Heart left ventricle (tissue), 16 donors: ENCODE data around the gene ADAMTSL1. TPM values are rescaled to one million over a fixed set of nuclear protein-coding genes. Genes with fewer than 3 reads are reported as not detected.

ENCODE experiments used
- ATAC-seq, 4 donors: fragments of 200-7000 bp; cut with Tn5 transposase; one replicate each; pipeline ENCODE4 v1.9.1; 2020 to 2022; ENCODE audit warnings: moderate library complexity in 4 of 4, mild to moderate bottlenecking in 3 of 4, moderate number of reproducible peaks in 1 of 4
- DNase-seq, 5 donors: peaks; one replicate each; pipeline ENCODE4 v3.0.0-alpha.2; 2020
- H3K27ac ChIP-seq, 12 donors: fragments of 200-600 bp; sonication (generic) in 4 of 12; one replicate each; pipeline versions ENCODE4 v1.5.0 to v1.8.0; 2016 to 2022; ENCODE audit warnings: mild to moderate bottlenecking in 2 of 12
- H3K27me3 ChIP-seq, 9 donors: fragments of 200-600 bp; sonication (generic) in 2 of 9; one replicate each; pipeline versions ENCODE4 v1.5.1 to v1.8.0; 2016 to 2022; ENCODE audit warnings: mild to moderate bottlenecking in 3 of 9
- H3K36me3 ChIP-seq, 9 donors: fragments of 200-600 bp; sonication (generic) in 2 of 9; one replicate each; pipeline versions ENCODE4 v1.5.0 to v1.8.0; 2018 to 2022; ENCODE audit warnings: mild to moderate bottlenecking in 2 of 9
- H3K4me1 ChIP-seq, 12 donors: fragments of 200-600 bp; sonication (generic) in 4 of 12; one replicate each; pipeline versions ENCODE4 v1.5.0 to v1.8.0; 2016 to 2022; ENCODE audit warnings: mild to moderate bottlenecking in 3 of 12
- H3K4me3 ChIP-seq, 12 donors: fragments of 200-600 bp; sonication (generic) in 4 of 12; one replicate each; pipeline versions ENCODE4 v1.5.0 to v1.8.0; 2017 to 2022; ENCODE audit warnings: mild to moderate bottlenecking in 9 of 12, moderate library complexity in 4 of 12
- H3K9me3 ChIP-seq, 12 donors: fragments of 200-600 bp; sonication (generic) in 4 of 12; one replicate each; pipeline versions ENCODE4 v1.5.0 to v1.8.0; 2016 to 2022; ENCODE audit warnings: mild to moderate bottlenecking in 1 of 12
- POLR2A ChIP-seq, 2 donors: fragments of 450-650 bp; IDR thresholded peaks; one replicate each; pipeline ENCODE4 v1.6.1; 2017; ENCODE audit warnings: antibody characterized with exemption in 2 of 2, mild to moderate bottlenecking in 2 of 2, moderate library complexity in 2 of 2
- WGBS, 4 donors: extraction: QIAGEN DNeasy Blood & Tissue Kit in 2 of 4; methylation state at CpG; one replicate each; pipeline versions ENCODE4 v1.1.5 to v1.1.7; 2013 to 2018; 5-methylcytosine and 5-hydroxymethylcytosine counted together
- intact Hi-C, 10 donors: fragments of 100-400 bp; cut with DNase I; formaldehyde crosslinking; loops; one replicate each; pipeline versions ENCODE4 v1.11.1 to v1.14.2; 2022
- polyA plus RNA-seq, 2 donors: library from polyadenylated mRNA; stranded (reverse); fragments of 200-250 nt; gene quantifications; one replicate each; pipeline ENCODE4 v1.2.3, GENCODE V29; 2013
- total RNA-seq, 9 donors: library from RNA; depleted of rRNA in 2 of 9; stranded (reverse); fragments of >200 nt in 2 of 9; fragmentation: NEBNext Ultra II Directional in 3 of 9; extraction: Animal tissue kit (Norgen Biotek cat#: 25700) in 3 of 9; gene quantifications; one replicate each; pipeline versions ENCODE4 v1.1.0 to v1.2.4, GENCODE V29; 2016 to 2023
- TF ChIP-seq, protein P1 (sequence below), 12 donors: fragments of 200-600 bp; sonication (generic) in 4 of 12; IDR thresholded peaks; one replicate each; pipeline versions ENCODE4 v1.5.0 to v1.8.0; 2018 to 2022; ENCODE audit warnings: antibody characterized with exemption in 12 of 12, mild to moderate bottlenecking in 5 of 12
- donor health status: ischemic (EF 13 %, LVEDD 7.1; RV severe dilation, severe dysfunction).
- donor health status: healthy with polysubstance abuse.
- donor health status: DM: no; HTN: yes; CAD: no.
- donor health status: DM: no; HTN: no; CAD: no.
- donor health status: ischemic (EF 25% LVEDD 6.9; RV normal size, moderate dysfunction).
- donor health status: ischemic (EF 25% LVEDD 5.7; RV mildly dilated, moderate dysfunction).
- donor health status: healthy.
- donor health status: DM: yes; HTN: yes; CAD: no.
- donor health status: ischemic (EF 35%, LVEDD 5.7; RV mildly dilated, moderate dysfunction).
- donor health status: nonischemic (EF 11% LVEDD 7.7; RV severe dilation, severe dysfunction).
- donor health status: DM: yes; HTN: yes; CAD: no.
- donor health status: PGD.
- donor health status: ischemic (EF 29% LVEDD 5.4; RV normal size, mild dysfunction).
- donor health status: nonischemic (EF 23%, LVEDD 6.1; RV moderate dilation, normal function).

The ADAMTSL1 gene
- total and polyA plus RNA-seq, 11 donors, result 0.46 to 4.7 (median 1.1) TPM

GRCh38 chr9:18726546-18726945 is 252.6 kb downstream of the ADAMTSL1 start:
- H3K4me1 ChIP-seq, result peaks cover 0 to 6% (median 0%) of the 10 kb centered on the region in 12 donors
- no peak overlapping the region for H3K4me3 ChIP-seq
- no peaks in the 10 kb centered on the region for H3K9me3 ChIP-seq
- intact Hi-C loops, result loop anchor here in 1 of 10 donors (10.0 kb wide), 1 partner anchor 248 kb away; no protein-coding TSS in a partner anchor
- H3K27ac ChIP-seq, result peak overlapping the region in 1 of 12 donors; percentile 8
- TF ChIP-seq, protein P1, sequence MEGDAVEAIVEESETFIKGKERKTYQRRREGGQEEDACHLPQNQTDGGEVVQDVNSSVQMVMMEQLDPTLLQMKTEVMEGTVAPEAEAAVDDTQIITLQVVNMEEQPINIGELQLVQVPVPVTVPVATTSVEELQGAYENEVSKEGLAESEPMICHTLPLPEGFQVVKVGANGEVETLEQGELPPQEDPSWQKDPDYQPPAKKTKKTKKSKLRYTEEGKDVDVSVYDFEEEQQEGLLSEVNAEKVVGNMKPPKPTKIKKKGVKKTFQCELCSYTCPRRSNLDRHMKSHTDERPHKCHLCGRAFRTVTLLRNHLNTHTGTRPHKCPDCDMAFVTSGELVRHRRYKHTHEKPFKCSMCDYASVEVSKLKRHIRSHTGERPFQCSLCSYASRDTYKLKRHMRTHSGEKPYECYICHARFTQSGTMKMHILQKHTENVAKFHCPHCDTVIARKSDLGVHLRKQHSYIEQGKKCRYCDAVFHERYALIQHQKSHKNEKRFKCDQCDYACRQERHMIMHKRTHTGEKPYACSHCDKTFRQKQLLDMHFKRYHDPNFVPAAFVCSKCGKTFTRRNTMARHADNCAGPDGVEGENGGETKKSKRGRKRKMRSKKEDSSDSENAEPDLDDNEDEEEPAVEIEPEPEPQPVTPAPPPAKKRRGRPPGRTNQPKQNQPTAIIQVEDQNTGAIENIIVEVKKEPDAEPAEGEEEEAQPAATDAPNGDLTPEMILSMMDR (IDR thresholded peaks at IDR 0.05), result no peak
- no peak for TF ChIP-seq POLR2A (IDR thresholded peaks at IDR 0.05)
- 60 to 63% (median 62%) methylated on average over 1 of the region's 1 CpG for WGBS, 4 donors
- H3K27me3 ChIP-seq, result no peaks in the 10 kb centered on the region
- no peak for DNase-seq
- H3K36me3 ChIP-seq, result no peaks in the 10 kb centered on the region
- no peak for ATAC-seq

- intact Hi-C loops, result loop anchor here in 1 of 10 donors (10.0 kb wide), 1 partner anchor 247 kb away; no protein-coding TSS in a partner anchor
- no peaks in the 10 kb centered on the region for H3K4me1 ChIP-seq
- no peak for DNase-seq
- no peak for TF ChIP-seq POLR2A (IDR thresholded peaks at IDR 0.05)
- TF ChIP-seq, protein P1 (IDR thresholded peaks at IDR 0.05), result no peak
- no peak overlapping the region for H3K27ac ChIP-seq
- no peak overlapping the region for H3K4me3 ChIP-seq
- WGBS, 4 donors, result 96 to 99% (median 97%) methylated on average over 7 of the region's 7 CpGs
- H3K27me3 ChIP-seq, result no peaks in the 10 kb centered on the region
- no peaks in the 10 kb centered on the region for H3K9me3 ChIP-seq
- no peak for ATAC-seq
- no peaks in the 10 kb centered on the region for H3K36me3 ChIP-seq
These were observed 254.0 kb downstream of the ADAMTSL1 start for GRCh38 chr9:18727904-18728303.

DNA sequence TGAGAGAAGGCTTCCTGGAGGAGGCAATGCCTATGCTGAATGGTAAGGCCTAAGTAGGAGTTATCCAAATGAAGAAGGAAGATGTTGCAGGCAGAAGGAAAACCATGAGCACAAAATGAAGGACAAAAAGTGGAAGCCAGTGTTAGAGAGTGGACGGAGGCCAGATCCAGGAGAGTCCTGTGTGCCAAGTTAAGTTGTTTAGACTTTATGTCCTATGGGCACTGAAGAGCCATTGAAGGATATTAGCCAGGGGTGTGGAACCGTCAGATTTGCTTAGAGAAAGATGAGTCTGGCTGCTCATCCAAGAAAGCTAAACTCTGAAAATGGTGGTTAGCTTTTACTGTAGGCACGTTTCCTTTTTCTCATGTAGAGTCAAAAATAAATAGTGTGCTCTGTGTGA is 254.7 kb downstream of the ADAMTSL1 start:
- Histone ChIP-seq H3K27me3 (no peaks in the 10 kb centered on the region), H3K9me3 (no peaks in the 10 kb centered on the region), H3K4me1 (no peaks in the 10 kb centered on the region), H3K4me3 (no peak overlapping the region), H3K36me3 (no peaks in the 10 kb centered on the region), H3K27ac (no peak overlapping the region)
- 94 to 97% (median 96%) methylated on average over 3 of the region's 3 CpGs for WGBS, 4 donors
- ATAC-seq, result no peak
- no peak for TF ChIP-seq POLR2A (IDR thresholded peaks at IDR 0.05)
- DNase-seq, result no peak
- intact Hi-C loops, result loop anchor here in 1 of 10 donors (10.0 kb wide), 1 partner anchor 246 kb away; no protein-coding TSS in a partner anchor

- no peak for ATAC-seq
- Histone ChIP-seq H3K27ac (no peak overlapping the region), H3K4me1 (no peaks in the 10 kb centered on the region), H3K4me3 (no peak overlapping the region), H3K27me3 (no peaks in the 10 kb centered on the region), H3K36me3 (no peaks in the 10 kb centered on the region), H3K9me3 (no peaks in the 10 kb centered on the region)
- TF ChIP-seq, protein P1 (IDR thresholded peaks at IDR 0.05), result no peak
- no peak for TF ChIP-seq POLR2A (IDR thresholded peaks at IDR 0.05)
- intact Hi-C loops, result no loop called here
- DNase-seq, result no peak
- WGBS, 4 donors, result 87 to 89% (median 87%) methylated on average over 3 of the region's 3 CpGs
These were observed 256.3 kb downstream of the ADAMTSL1 start for GRCh38 chr9:18730241-18730640.

GRCh38 chr9:18739127-18739526 is 265.2 kb downstream of the ADAMTSL1 start:
- intact Hi-C loops, result no loop called here
- no peak for TF ChIP-seq POLR2A (IDR thresholded peaks at IDR 0.05)
- TF ChIP-seq, protein P1 (IDR thresholded peaks at IDR 0.05), result no peak
- ATAC-seq, result no peak
- no peak overlapping the region for H3K27ac ChIP-seq
- no peak overlapping the region for H3K4me3 ChIP-seq
- H3K4me1 ChIP-seq, result peaks cover 0 to 3% (median 0%) of the 10 kb centered on the region in 12 donors
- DNase-seq, result no peak
- H3K9me3 ChIP-seq, result no peaks in the 10 kb centered on the region
- H3K27me3 ChIP-seq, result no peaks in the 10 kb centered on the region
- H3K36me3 ChIP-seq, result no peaks in the 10 kb centered on the region
